ENCODE measurements around the gene FKBP15. TPM values are rescaled to one million over a fixed set of nuclear protein-coding genes. Genes with fewer than 3 reads are reported as not detected.

Gene FKBP15
- total RNA-seq, 1 donor from 2014 or later: 30.0 TPM

DNA sequence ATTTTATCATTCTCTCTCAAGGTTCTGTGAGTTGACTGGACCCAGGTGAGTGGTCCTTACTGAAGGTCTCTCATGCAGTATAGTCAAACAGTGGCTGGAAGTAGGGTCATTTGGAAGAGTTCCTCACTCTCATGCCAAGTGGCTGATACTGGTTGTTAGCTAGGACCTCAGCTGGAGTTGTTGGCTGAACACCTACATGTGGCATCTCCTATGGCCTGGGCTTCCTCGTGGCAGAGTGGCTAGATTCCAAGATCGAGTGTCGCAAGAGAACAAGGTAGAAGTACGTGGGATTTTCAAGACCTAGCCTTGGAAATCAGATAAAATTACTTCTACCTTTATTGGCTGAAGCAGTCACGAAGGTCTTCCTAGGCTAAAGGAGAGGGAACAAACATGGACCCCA, 62.6 kb downstream of the FKBP15 start:
- no peaks in the 10 kb centered on the region for H3K27me3 Mint-ChIP-seq (ENCODE audit: low read depth)
- no peak overlapping the region for H3K4me3 Mint-ChIP-seq
- peaks cover 17% of the 10 kb centered on the region for H3K4me1 Mint-ChIP-seq
- no peak for TF ChIP-seq CTCF (IDR thresholded peaks at IDR 0.05; ENCODE audit: unreplicated experiment)
- peaks cover 24% of the 10 kb centered on the region for H3K36me3 Mint-ChIP-seq
- H3K27ac Mint-ChIP-seq: no peak overlapping the region
- H3K9me3 Mint-ChIP-seq: no peaks in the 10 kb centered on the region
- no peak for DNase-seq (ENCODE audit: low spot score in 2 of 2, unreplicated experiment in 2 of 2)

DNA sequence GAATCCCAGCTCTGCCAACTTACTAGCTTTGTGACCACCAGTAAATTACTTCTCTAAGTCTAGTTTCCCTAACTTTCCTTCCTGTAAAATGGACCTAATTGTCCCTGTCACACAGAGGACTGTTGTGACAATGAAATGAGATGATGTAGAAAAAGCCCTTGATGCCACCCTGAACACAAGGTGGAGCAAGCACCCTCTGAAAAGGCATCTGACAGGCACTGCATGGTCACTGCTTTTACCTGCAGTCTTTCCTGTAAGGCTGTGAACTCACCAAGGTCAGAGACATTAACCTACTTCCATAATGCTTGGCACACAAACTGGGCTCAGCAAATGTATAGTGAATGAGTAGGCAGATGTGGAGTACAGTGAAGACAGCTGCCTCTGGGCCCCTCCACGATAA, 64.2 kb downstream of the FKBP15 start:
- peaks cover 15% of the 10 kb centered on the region for H3K36me3 Mint-ChIP-seq
- no peak for TF ChIP-seq CTCF (IDR thresholded peaks at IDR 0.05; ENCODE audit: unreplicated experiment)
- H3K4me3 Mint-ChIP-seq: no peak overlapping the region
- H3K27me3 Mint-ChIP-seq (ENCODE audit: low read depth): no peaks in the 10 kb centered on the region
- H3K27ac Mint-ChIP-seq: no peak overlapping the region
- H3K9me3 Mint-ChIP-seq: no peaks in the 10 kb centered on the region
- peaks cover 32% of the 10 kb centered on the region for H3K4me1 Mint-ChIP-seq
- no peak for DNase-seq (ENCODE audit: low spot score in 2 of 2, unreplicated experiment in 2 of 2)

DNA sequence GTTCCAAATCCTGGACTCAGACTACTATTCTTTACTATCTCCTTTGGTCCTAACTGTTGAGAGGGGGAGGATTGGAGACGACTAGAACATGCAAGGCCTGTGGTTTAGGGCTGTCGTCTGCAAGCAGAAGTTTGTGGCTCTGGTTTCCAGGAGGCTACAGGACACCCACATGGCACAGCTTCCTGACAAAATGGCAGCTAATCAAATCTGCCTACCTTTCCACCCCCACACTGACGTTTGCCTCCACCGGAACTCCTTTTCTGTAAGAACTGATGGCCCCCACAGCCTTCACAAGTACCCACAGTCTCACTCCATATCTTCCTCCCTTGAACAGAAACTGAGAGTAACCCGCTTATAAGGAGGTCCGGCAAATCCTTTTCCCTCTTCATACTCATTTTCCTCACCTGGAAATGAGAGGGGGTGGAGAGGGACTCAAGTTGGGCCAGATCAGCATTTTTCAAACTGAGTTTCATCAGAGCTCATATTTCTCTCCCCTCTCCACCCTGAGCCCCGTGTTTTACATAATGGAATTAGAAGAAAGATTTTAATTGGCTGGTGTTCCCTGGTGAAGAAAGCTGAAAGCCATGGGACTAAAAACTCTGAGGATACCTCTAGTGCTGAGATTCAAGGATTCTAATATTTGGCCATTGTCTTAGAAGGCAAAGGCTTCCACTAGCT, 65.0 kb downstream of the FKBP15 start:
- Mint-ChIP-seq H3K9me3 (no peaks in the 10 kb centered on the region), H3K4me3 (no peak overlapping the region), H3K27me3 (ENCODE audit: low read depth) (no peaks in the 10 kb centered on the region), H3K4me1 (peaks cover 34% of the 10 kb centered on the region), H3K27ac (peak overlapping the region; percentile 85), H3K36me3 (peaks cover 14% of the 10 kb centered on the region)
- DNase-seq (ENCODE audit: low spot score in 2 of 2, unreplicated experiment in 2 of 2): no peak
- no peak for TF ChIP-seq CTCF (IDR thresholded peaks at IDR 0.05; ENCODE audit: unreplicated experiment)

DNA sequence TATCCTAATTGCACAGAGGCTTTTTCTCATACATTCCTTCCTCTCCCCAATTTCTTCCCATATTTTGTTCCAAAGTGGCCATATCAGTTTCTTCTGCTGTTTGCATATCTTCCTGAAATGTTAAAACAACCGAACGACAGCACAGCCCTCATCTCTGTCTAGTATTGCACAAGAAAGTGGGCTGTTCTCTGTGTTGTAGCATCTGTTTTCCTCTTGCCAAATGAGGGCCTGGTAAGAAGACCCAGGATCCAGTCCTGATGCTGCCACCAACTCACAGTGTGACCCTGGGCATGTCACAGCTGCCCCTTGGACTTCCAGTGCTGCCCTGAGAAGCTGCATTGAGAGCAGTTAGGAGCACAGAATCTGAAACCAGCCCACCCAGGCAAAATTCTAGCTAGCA, 66.1 kb downstream of the FKBP15 start:
- peaks cover 12% of the 10 kb centered on the region for H3K36me3 Mint-ChIP-seq
- no peak for TF ChIP-seq CTCF (IDR thresholded peaks at IDR 0.05; ENCODE audit: unreplicated experiment)
- peaks cover 30% of the 10 kb centered on the region for H3K4me1 Mint-ChIP-seq
- peak overlapping the region; percentile 2 for H3K27ac Mint-ChIP-seq
- no peak overlapping the region for H3K4me3 Mint-ChIP-seq
- H3K9me3 Mint-ChIP-seq: no peaks in the 10 kb centered on the region
- H3K27me3 Mint-ChIP-seq (ENCODE audit: low read depth): no peaks in the 10 kb centered on the region
- no peak for DNase-seq (ENCODE audit: low spot score in 2 of 2, unreplicated experiment in 2 of 2)

GRCh38 chr9:113154471-113154870, 66.6 kb downstream of the FKBP15 start:
- Mint-ChIP-seq H3K27ac (peak overlapping the region; percentile 2), H3K4me1 (peaks cover 30% of the 10 kb centered on the region), H3K36me3 (peaks cover 12% of the 10 kb centered on the region), H3K27me3 (ENCODE audit: low read depth) (no peaks in the 10 kb centered on the region), H3K4me3 (no peak overlapping the region), H3K9me3 (no peaks in the 10 kb centered on the region)
- no peak for TF ChIP-seq CTCF (IDR thresholded peaks at IDR 0.05; ENCODE audit: unreplicated experiment)
- DNase-seq (ENCODE audit: low spot score in 2 of 2, unreplicated experiment in 2 of 2): no peak
